PFSK-1 (cell line): Measurements from ENCODE around the gene DAZAP2.

Experiments used
- FOXP2 ChIP-seq: optimal IDR thresholded peaks from 2 replicates; pipeline ENCODE3; 2011; ENCODE audit warnings: borderline replicate concordance, control low read depth, inconsistent platforms; ENCODE audit not compliant: insufficient read depth; ENCODE audit errors: extremely low read length, extremely low read depth
- POLR2AphosphoS5 ChIP-seq: IDR thresholded peaks from 2 replicates; pipeline ENCODE4 v1.6.1; 2012; ENCODE audit warnings: low read depth, mild to moderate bottlenecking, control low read depth, low read length, moderate library complexity
- REST ChIP-seq, 2 experiments: IDR thresholded peaks; 2 replicates each; pipeline versions ENCODE4 v1.6.1 to v1.8.0; 2011 to 2012; ENCODE audit warnings: low read depth in 2 of 2, low read length in 2 of 2, control low read depth in 1 of 2, inconsistent platforms in 1 of 2, mild to moderate bottlenecking in 1 of 2, moderate library complexity in 1 of 2; ENCODE audit not compliant: insufficient read depth in 1 of 2
- SIN3A ChIP-seq: IDR thresholded peaks from 2 replicates; pipeline ENCODE4 v1.6.1; 2012; ENCODE audit warnings: mild to moderate bottlenecking, low read length, moderate library complexity, borderline replicate concordance; ENCODE audit not compliant: insufficient read depth
- TAF1 ChIP-seq: IDR thresholded peaks from 2 replicates; pipeline ENCODE4 v1.6.1; 2012; ENCODE audit warnings: low read length, control low read depth, borderline replicate concordance; ENCODE audit not compliant: insufficient read depth

DNA sequence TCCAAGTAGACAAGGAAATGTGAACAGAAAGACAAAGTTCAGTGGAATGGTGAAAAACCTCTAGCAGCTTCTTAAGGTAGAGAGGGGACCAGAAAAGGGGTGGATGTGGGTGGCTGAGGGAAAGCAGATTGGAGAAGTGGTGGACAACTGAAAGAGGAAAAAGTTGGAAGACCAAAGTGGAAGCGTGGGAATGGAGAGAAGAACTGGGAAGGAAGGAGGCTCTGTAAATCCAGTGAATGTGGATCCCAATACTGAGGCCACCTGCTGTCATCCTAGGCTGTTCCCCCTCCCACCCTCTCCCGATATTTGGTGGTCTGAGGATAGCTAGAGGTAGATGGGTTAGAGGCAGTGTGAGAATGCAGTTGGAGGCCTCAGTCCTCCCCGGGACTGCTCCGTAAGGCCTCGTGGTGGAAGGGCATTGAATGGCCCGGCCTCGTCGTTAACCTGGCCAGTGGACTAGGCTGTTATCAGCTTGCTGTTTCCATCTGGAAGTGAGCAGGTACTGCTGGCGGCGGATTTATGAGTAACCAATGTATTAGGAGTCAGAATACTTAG is 19.9 kb upstream of the DAZAP2 start:
- TF ChIP-seq POLR2AphosphoS5 (no peak), TAF1 (no peak), REST (IDR thresholded peaks at IDR 0.05; ENCODE audit: insufficient read depth in 1 of 2, low read depth in 2 of 2, low read length in 2 of 2) (no peak), SIN3A (no peak), FOXP2 (no peak)
